GM21723 (cell line): ENCODE measurements around the gene TRIML1.
"Not testable (repeated sequence)": the region's sequence is repeated elsewhere in the genome, so short reads cannot be mapped to it uniquely, and the experiment has no call there.

ENCODE experiments used
- ATAC-seq: cut with Tn5 transposase; IDR thresholded peaks from one replicate; pipeline ENCODE4 v1.9.1; 2021; ENCODE audit warnings: mild to moderate bottlenecking, moderate library complexity; ENCODE audit not compliant: unreplicated experiment

Gene TRIML1

GRCh38 chr4:188147776-188148175 is 8.5 kb downstream of the TRIML1 start:
- no peak for ATAC-seq

GRCh38 chr4:188154668-188155405 is 15.6 kb downstream of the TRIML1 start:
- no peak for ATAC-seq

- ATAC-seq = no peak
These were observed 19.1 kb downstream of the TRIML1 start for GRCh38 chr4:188158336-188158735.

- ATAC-seq = not testable (repeated sequence)
These were observed 20.4 kb downstream of the TRIML1 start for GRCh38 chr4:188159513-188160226.

GRCh38 chr4:188160406-188160805 is 21.2 kb downstream of the TRIML1 start:
- no peak for ATAC-seq

- no peak for ATAC-seq
These were observed 21.9 kb downstream of the TRIML1 start for GRCh38 chr4:188161167-188161566.

GRCh38 chr4:188162698-188163097 is 23.5 kb downstream of the TRIML1 start:
- ATAC-seq = no peak

- ATAC-seq = no peak
These were observed 29.6 kb downstream of the TRIML1 start for GRCh38 chr4:188168726-188169373.

GRCh38 chr4:188171551-188171950 is 32.3 kb downstream of the TRIML1 start:
- ATAC-seq = no peak

- no peak for ATAC-seq
These were observed 36.0 kb downstream of the TRIML1 start for GRCh38 chr4:188175288-188175687.

GRCh38 chr4:188177997-188178675 is 38.9 kb downstream of the TRIML1 start:
- ATAC-seq = no peak

GRCh38 chr4:188178806-188179205 is 39.6 kb downstream of the TRIML1 start:
- ATAC-seq = no peak

- no peak for ATAC-seq
These were observed 47.9 kb downstream of the TRIML1 start for GRCh38 chr4:188187106-188187505.

- no peak for ATAC-seq
These were observed 51.2 kb downstream of the TRIML1 start for GRCh38 chr4:188190461-188190860.

- ATAC-seq = no peak
These were observed 55.2 kb downstream of the TRIML1 start for GRCh38 chr4:188194421-188194820.

GRCh38 chr4:188195389-188195985 is 56.2 kb downstream of the TRIML1 start:
- ATAC-seq = no peak

- ATAC-seq = no peak
These were observed 57.0 kb downstream of the TRIML1 start for GRCh38 chr4:188196134-188196735.
